Suprapubic skin (tissue), 4 donors: ENCODE data around the gene ETNK2. TPM values are rescaled to one million over a fixed set of nuclear protein-coding genes. Genes with fewer than 3 reads are reported as not detected.

Experiments used
- DNase-seq, 2 donors: peaks; one replicate each; pipeline ENCODE4 v3.0.0-alpha.2; 2019; ENCODE audit warnings: low spot score in 2 of 2
- H3K27ac ChIP-seq: fragments of 200-600 bp; sonication (generic); one replicate; pipeline ENCODE4 v1.5.1; 2019
- H3K27me3 ChIP-seq: fragments of 200-600 bp; sonication (generic); one replicate; pipeline ENCODE4 v1.5.1; 2019
- H3K36me3 ChIP-seq: fragments of 200-600 bp; sonication (generic); one replicate; pipeline ENCODE4 v1.5.1; 2019
- H3K4me1 ChIP-seq: fragments of 200-600 bp; sonication (generic); one replicate; pipeline ENCODE4 v1.5.1; 2019
- H3K4me3 ChIP-seq: fragments of 200-600 bp; sonication (generic); one replicate; pipeline ENCODE4 v1.5.1; 2019; ENCODE audit warnings: mild to moderate bottlenecking
- H3K9me3 ChIP-seq: fragments of 200-600 bp; sonication (generic); one replicate; pipeline ENCODE4 v1.5.1; 2019
- EP300 ChIP-seq: sonication (generic); formaldehyde crosslinking; IDR thresholded peaks from one replicate; pipeline ENCODE4 v1.6.1; 2017; ENCODE audit warnings: antibody characterized with exemption
- POLR2A ChIP-seq, 2 donors: fragments of 450-650 bp; IDR thresholded peaks; one replicate each; pipeline ENCODE4 v1.6.1; 2017; ENCODE audit warnings: antibody characterized with exemption in 2 of 2, mild to moderate bottlenecking in 2 of 2, moderate library complexity in 2 of 2
- POLR2AphosphoS5 ChIP-seq, 3 donors: sonication (generic); formaldehyde crosslinking; IDR thresholded peaks; one replicate each; pipeline ENCODE4 v1.6.1; 2017; ENCODE audit warnings: antibody characterized with exemption in 3 of 3
- WGBS: methylation state at CpG from one replicate; pipeline ENCODE4 v1.1.5; 2018; 5-methylcytosine and 5-hydroxymethylcytosine counted together
- total RNA-seq, 4 donors: library from RNA; depleted of rRNA; stranded (reverse); fragments of >200 nt; gene quantifications; one replicate each; pipeline ENCODE4 v1.1.0, GENCODE V29; 2016
- TF ChIP-seq, protein P1 (sequence below), 2 donors: fragments of 200-600 bp in 1 of 2; fragments of 450-650 bp in 1 of 2; sonication (generic) in 1 of 2; IDR thresholded peaks; one replicate each; pipeline ENCODE4 v1.5.1; 2016 to 2019; ENCODE audit warnings: antibody characterized with exemption in 2 of 2, mild to moderate bottlenecking in 1 of 2, moderate library complexity in 1 of 2

ETNK2 gene
- total RNA-seq, 4 donors from 2014 or later, result 25.5 to 47.7 (median 36.0) TPM

DNA sequence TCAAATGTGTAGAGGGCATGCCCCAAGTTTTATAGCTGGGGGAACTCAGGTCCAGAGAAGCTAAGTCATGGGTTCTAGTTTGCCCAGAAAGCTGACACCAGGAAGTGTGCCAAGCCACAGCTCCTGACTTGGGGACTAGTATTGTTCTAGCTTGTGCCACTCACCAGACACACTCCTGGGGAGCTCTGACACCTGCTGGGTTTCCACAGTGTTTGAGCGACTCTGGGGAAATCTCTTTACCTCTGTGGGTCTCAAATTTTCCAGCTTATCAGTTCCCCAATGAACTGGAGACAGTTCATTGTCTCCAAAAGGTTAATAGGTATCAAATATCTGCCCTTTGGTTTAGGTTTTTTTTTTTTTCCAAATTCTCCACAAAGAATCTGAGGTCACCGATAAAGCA lies 40.2 kb upstream of the ETNK2 start:
- Histone ChIP-seq H3K36me3 (no peaks in the 10 kb centered on the region), H3K4me1 (peaks cover 14% of the 10 kb centered on the region), H3K27me3 (peaks cover 19% of the 10 kb centered on the region), H3K27ac (no peak overlapping the region), H3K9me3 (no peaks in the 10 kb centered on the region), H3K4me3 (no peak overlapping the region)
- DNase-seq, result no peak
- 85% methylated on average over 2 of the region's 2 CpGs for WGBS
- TF ChIP-seq EP300 (no peak), POLR2A (IDR thresholded peaks at IDR 0.05) (no peak), POLR2AphosphoS5 (IDR thresholded peaks at IDR 0.05) (no peak)
- TF ChIP-seq, protein P1, sequence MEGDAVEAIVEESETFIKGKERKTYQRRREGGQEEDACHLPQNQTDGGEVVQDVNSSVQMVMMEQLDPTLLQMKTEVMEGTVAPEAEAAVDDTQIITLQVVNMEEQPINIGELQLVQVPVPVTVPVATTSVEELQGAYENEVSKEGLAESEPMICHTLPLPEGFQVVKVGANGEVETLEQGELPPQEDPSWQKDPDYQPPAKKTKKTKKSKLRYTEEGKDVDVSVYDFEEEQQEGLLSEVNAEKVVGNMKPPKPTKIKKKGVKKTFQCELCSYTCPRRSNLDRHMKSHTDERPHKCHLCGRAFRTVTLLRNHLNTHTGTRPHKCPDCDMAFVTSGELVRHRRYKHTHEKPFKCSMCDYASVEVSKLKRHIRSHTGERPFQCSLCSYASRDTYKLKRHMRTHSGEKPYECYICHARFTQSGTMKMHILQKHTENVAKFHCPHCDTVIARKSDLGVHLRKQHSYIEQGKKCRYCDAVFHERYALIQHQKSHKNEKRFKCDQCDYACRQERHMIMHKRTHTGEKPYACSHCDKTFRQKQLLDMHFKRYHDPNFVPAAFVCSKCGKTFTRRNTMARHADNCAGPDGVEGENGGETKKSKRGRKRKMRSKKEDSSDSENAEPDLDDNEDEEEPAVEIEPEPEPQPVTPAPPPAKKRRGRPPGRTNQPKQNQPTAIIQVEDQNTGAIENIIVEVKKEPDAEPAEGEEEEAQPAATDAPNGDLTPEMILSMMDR (IDR thresholded peaks at IDR 0.05), result no peak

DNA sequence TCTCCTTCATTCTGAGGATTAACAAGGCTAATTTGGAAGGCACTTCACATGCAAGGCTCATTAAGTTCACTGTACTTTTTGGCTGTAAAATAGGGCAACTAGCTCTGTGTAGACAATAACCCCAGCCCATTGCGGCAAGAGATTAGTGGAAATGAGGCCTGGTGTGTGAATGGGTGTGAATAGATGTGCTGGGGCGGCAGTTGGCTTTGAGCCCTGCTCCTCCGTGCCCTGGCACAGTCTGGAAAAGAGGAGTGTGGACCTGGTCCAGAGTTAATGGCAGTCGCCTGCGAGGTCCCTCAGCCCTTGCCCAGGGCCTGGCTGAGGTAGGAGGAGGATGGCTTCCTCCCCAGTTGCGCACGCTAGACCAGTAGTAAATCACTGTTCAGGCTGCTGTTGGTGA lies 39.6 kb upstream of the ETNK2 start:
- DNase-seq, result no peak
- peaks cover 14% of the 10 kb centered on the region for H3K4me1 ChIP-seq
- no peak overlapping the region for H3K4me3 ChIP-seq
- 43% methylated on average over 7 of the region's 7 CpGs for WGBS
- H3K36me3 ChIP-seq, result no peaks in the 10 kb centered on the region
- H3K27me3 ChIP-seq, result peaks cover 25% of the 10 kb centered on the region
- TF ChIP-seq EP300, result no peak
- TF ChIP-seq POLR2AphosphoS5 (IDR thresholded peaks at IDR 0.05), result no peak
- TF ChIP-seq, protein P1 (IDR thresholded peaks at IDR 0.05), result no peak
- TF ChIP-seq POLR2A (IDR thresholded peaks at IDR 0.05), result no peak
- H3K9me3 ChIP-seq, result no peaks in the 10 kb centered on the region
- H3K27ac ChIP-seq, result no peak overlapping the region

- no peaks in the 10 kb centered on the region for H3K36me3 ChIP-seq
- no peak overlapping the region for H3K27ac ChIP-seq
- TF ChIP-seq EP300, result no peak
- TF ChIP-seq, protein P1 (IDR thresholded peaks at IDR 0.05), result no peak
- no peak for TF ChIP-seq POLR2AphosphoS5 (IDR thresholded peaks at IDR 0.05)
- TF ChIP-seq POLR2A (IDR thresholded peaks at IDR 0.05), result no peak
- no peak for DNase-seq
- H3K27me3 ChIP-seq, result peaks cover 34% of the 10 kb centered on the region
- 28% methylated on average over 13 of the region's 44 CpGs for WGBS
- peak overlapping the region; percentile 31 for H3K4me3 ChIP-seq
- no peaks in the 10 kb centered on the region for H3K9me3 ChIP-seq
- H3K4me1 ChIP-seq, result peaks cover 14% of the 10 kb centered on the region
These were observed 38.7 kb upstream of the ETNK2 start for GRCh38 chr1:204190212-204191211.

DNA sequence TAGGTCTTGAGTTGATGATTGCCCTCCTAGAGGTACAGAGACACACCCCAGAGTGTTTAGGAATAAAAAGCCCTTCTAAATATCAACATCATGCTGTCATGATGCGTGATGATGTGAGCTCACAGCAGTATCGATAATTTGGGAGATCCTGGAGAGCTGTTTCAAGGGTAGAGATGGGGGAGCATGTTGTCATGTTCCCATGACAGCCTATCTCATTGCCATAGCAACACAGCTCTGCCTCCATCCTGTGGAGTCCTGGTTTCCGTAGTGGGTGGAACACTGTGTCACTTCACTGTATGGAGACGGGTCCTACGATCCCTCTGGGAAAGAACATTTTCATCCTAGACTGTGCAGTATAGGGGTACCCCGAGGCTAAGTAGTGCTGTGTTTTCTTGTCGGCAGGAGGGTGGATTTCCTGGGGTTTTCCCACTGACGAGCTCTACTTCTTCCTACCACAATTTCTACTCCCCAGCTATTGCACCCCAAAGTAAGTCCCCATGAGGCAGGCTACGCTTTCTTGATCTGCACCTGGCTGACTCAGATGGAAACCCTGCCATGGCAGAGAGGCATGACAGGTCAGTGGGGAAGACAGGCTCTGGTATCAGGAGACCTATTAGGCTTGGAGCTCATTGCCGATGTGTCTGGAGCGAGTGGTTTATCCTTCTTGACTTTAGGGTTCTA lies 37.3 kb upstream of the ETNK2 start:
- Histone ChIP-seq H3K27me3 (peaks cover 34% of the 10 kb centered on the region), H3K27ac (no peak overlapping the region), H3K36me3 (no peaks in the 10 kb centered on the region), H3K4me3 (no peak overlapping the region), H3K9me3 (no peaks in the 10 kb centered on the region), H3K4me1 (peaks cover 14% of the 10 kb centered on the region)
- DNase-seq, result no peak
- WGBS, result 76% methylated on average over 11 of the region's 11 CpGs
- TF ChIP-seq, protein P1 (IDR thresholded peaks at IDR 0.05), result no peak

DNA sequence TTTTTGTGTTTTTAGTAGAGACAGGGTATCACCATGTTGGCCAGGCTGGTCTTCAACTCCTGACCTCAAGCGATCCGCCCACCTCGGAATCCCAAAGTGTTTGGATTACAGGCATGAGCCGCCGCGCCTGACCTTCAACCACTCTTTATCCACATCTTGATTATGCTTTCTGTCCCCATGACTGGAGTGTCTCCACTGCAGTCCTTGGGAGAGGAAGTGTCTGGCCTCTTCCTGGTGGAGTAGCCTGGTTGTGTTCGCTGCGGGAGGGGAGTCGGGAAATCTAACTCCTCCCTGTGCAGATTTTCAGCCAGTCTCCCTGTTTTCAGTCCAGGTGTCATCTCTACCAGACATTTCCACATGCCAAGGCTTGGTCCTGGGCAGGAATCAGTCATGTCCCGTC lies 34.8 kb upstream of the ETNK2 start:
- WGBS, result 91% methylated on average over 10 of the region's 10 CpGs
- DNase-seq, result no peak
- Histone ChIP-seq H3K4me3 (no peak overlapping the region), H3K4me1 (peaks cover 14% of the 10 kb centered on the region), H3K36me3 (no peaks in the 10 kb centered on the region), H3K27ac (no peak overlapping the region), H3K9me3 (no peaks in the 10 kb centered on the region), H3K27me3 (peaks cover 31% of the 10 kb centered on the region)
- TF ChIP-seq POLR2AphosphoS5 (IDR thresholded peaks at IDR 0.05), result no peak
- TF ChIP-seq POLR2A (IDR thresholded peaks at IDR 0.05), result no peak
- TF ChIP-seq EP300, result no peak
- TF ChIP-seq, protein P1 (IDR thresholded peaks at IDR 0.05), result no peak
